ENCODE results near the gene MYO7B.

The MYO7B gene

GRCh38 chr2:127545189-127545588 lies 9.7 kb downstream of the MYO7B start:
- Histone ChIP-seq H3K9ac (ENCODE audit: low read length) (no peak overlapping the region), H3F3A (ENCODE audit: insufficient read depth, low read length) (no peaks in the 10 kb centered on the region), H3K27ac (ENCODE audit: low read length) (no peak overlapping the region), H3K79me2 (ENCODE audit: low read length) (no peaks in the 10 kb centered on the region), H4K20me1 (ENCODE audit: insufficient read depth, low read length) (no peaks in the 10 kb centered on the region), H2AFZ (ENCODE audit: low read length) (no peak overlapping the region), H3K9me3 (replicated peaks; ENCODE audit: insufficient read depth, low read length) (no peaks in the 10 kb centered on the region), H3K9me2 (replicated peaks; ENCODE audit: insufficient read depth, low read length) (no peaks in the 10 kb centered on the region), H3K36me3 (replicated peaks; ENCODE audit: insufficient read depth, low read length) (no peaks in the 10 kb centered on the region), H3K27me3 (replicated peaks; ENCODE audit: insufficient read depth, low read length) (no peaks in the 10 kb centered on the region; the same call in 1 of the 2 replicates), H3K4me3 (ENCODE audit: low read length) (no peak overlapping the region), H3K4me2 (ENCODE audit: low read depth, low read length) (no peak overlapping the region), H3K4me1 (ENCODE audit: low read length) (no peaks in the 10 kb centered on the region)
- no peak for TF ChIP-seq EZH2 (optimal IDR thresholded peaks at IDR 0.05; ENCODE audit: low read depth, low read length)
- TF ChIP-seq CTCF (IDR thresholded peaks at IDR 0.05; ENCODE audit: low read length) = no peak
- no peak for TF ChIP-seq EZH2phosphoT487 (IDR thresholded peaks at IDR 0.05; ENCODE audit: low read length)
- no peak for DNase-seq

- no peak overlapping the region for H3K27ac ChIP-seq (ENCODE audit: low read length)
- no peaks in the 10 kb centered on the region for H3K9me2 ChIP-seq (replicated peaks; ENCODE audit: insufficient read depth, low read length)
- H3K4me3 ChIP-seq (ENCODE audit: low read length) = no peak overlapping the region
- no peak for DNase-seq
- H3K4me1 ChIP-seq (ENCODE audit: low read length) = no peaks in the 10 kb centered on the region
- H3K79me2 ChIP-seq (ENCODE audit: low read length) = no peaks in the 10 kb centered on the region
- no peak overlapping the region for H2AFZ ChIP-seq (ENCODE audit: low read length)
- TF ChIP-seq EZH2 (optimal IDR thresholded peaks at IDR 0.05; ENCODE audit: low read depth, low read length) (no peak), CTCF (IDR thresholded peaks at IDR 0.05; ENCODE audit: low read length) (no peak), EZH2phosphoT487 (IDR thresholded peaks at IDR 0.05; ENCODE audit: low read length) (no peak)
- no peaks in the 10 kb centered on the region for H3K9me3 ChIP-seq (replicated peaks; ENCODE audit: insufficient read depth, low read length)
- no peaks in the 10 kb centered on the region for H3K36me3 ChIP-seq (replicated peaks; ENCODE audit: insufficient read depth, low read length)
- no peaks in the 10 kb centered on the region for H3F3A ChIP-seq (ENCODE audit: insufficient read depth, low read length)
- no peak overlapping the region for H3K4me2 ChIP-seq (ENCODE audit: low read depth, low read length)
- no peaks in the 10 kb centered on the region for H4K20me1 ChIP-seq (ENCODE audit: insufficient read depth, low read length)
- H3K9ac ChIP-seq (ENCODE audit: low read length) = no peak overlapping the region
- no peaks in the 10 kb centered on the region; the same call in 1 of the 2 replicates for H3K27me3 ChIP-seq (replicated peaks; ENCODE audit: insufficient read depth, low read length)
These were observed 10.3 kb downstream of the MYO7B start for GRCh38 chr2:127545796-127546195.

GRCh38 chr2:127546797-127547196 lies 11.3 kb downstream of the MYO7B start:
- no peaks in the 10 kb centered on the region for H4K20me1 ChIP-seq (ENCODE audit: insufficient read depth, low read length)
- no peak for DNase-seq
- no peaks in the 10 kb centered on the region for H3K79me2 ChIP-seq (ENCODE audit: low read length)

More at GRCh38 chr2:127546797-127547196, 11.3 kb downstream of the MYO7B start:
- Histone ChIP-seq H2AFZ (ENCODE audit: low read length) (no peak overlapping the region), H3K27me3 (replicated peaks; ENCODE audit: insufficient read depth, low read length) (no peaks in the 10 kb centered on the region; the same call in 1 of the 2 replicates), H3F3A (ENCODE audit: insufficient read depth, low read length) (no peaks in the 10 kb centered on the region), H3K9ac (ENCODE audit: low read length) (no peak overlapping the region), H3K9me3 (replicated peaks; ENCODE audit: insufficient read depth, low read length) (no peaks in the 10 kb centered on the region), H3K9me2 (replicated peaks; ENCODE audit: insufficient read depth, low read length) (no peaks in the 10 kb centered on the region), H3K4me3 (ENCODE audit: low read length) (no peak overlapping the region), H3K36me3 (replicated peaks; ENCODE audit: insufficient read depth, low read length) (no peaks in the 10 kb centered on the region), H3K4me1 (ENCODE audit: low read length) (no peaks in the 10 kb centered on the region), H3K27ac (ENCODE audit: low read length) (no peak overlapping the region), H3K4me2 (ENCODE audit: low read depth, low read length) (no peak overlapping the region)
- TF ChIP-seq CTCF (IDR thresholded peaks at IDR 0.05; ENCODE audit: low read length) (no peak), EZH2 (optimal IDR thresholded peaks at IDR 0.05; ENCODE audit: low read depth, low read length) (no peak), EZH2phosphoT487 (IDR thresholded peaks at IDR 0.05; ENCODE audit: low read length) (no peak)
